CD8-positive, alpha-beta memory T cell (primary cell): ENCODE data around the gene ANO2. TPM values are rescaled to one million over a fixed set of nuclear protein-coding genes. Genes with fewer than 3 reads are reported as not detected.

Experiments
- CTCF ChIA-PET: fragments of 350-600 bp; sonication (Branson Sonifier 250); formaldehyde crosslinking; loops from one replicate; lab custom pipeline; 2021; ENCODE audit warnings: antibody characterized with exemption; lab: Charles Lee
- POLR2A ChIA-PET: fragments of 350-600 bp; sonication (Branson Sonifier 250); formaldehyde crosslinking; loops from one replicate; lab custom pipeline; 2021; ENCODE audit warnings: antibody characterized with exemption; lab: Charles Lee
- DNase-seq, 5 donors: peaks; one replicate each; pipeline versions ENCODE4 v3.0.0 to v3.0.0-alpha.2; 2020 to 2022; ENCODE audit warnings: mixed read lengths in 1 of 5
- H3K27ac ChIP-seq: one replicate; pipeline ENCODE4 v1.7.0; 2013; ENCODE audit warnings: low read depth, mild to moderate bottlenecking, low read length, moderate library complexity
- H3K27me3 ChIP-seq: 2 replicates; pipeline ENCODE4 v1.7.0; 2013; ENCODE audit warnings: low read length, mild to moderate bottlenecking; ENCODE audit not compliant: insufficient read depth, poor library complexity, severe bottlenecking
- H3K36me3 ChIP-seq: 2 replicates; pipeline ENCODE4 v1.7.0; 2013; ENCODE audit warnings: mild to moderate bottlenecking, low read length, moderate library complexity; ENCODE audit not compliant: insufficient read depth
- H3K4me1 ChIP-seq: 2 replicates; pipeline ENCODE4 v1.7.0; 2013; ENCODE audit warnings: mild to moderate bottlenecking, low read length, moderate library complexity; ENCODE audit not compliant: insufficient read depth
- H3K4me3 ChIP-seq: 2 replicates; pipeline ENCODE4 v1.7.0; 2013; ENCODE audit warnings: mild to moderate bottlenecking, low read length
- H3K9me3 ChIP-seq: 2 replicates; pipeline ENCODE4 v1.7.0; 2013; ENCODE audit warnings: mild to moderate bottlenecking, low read length
- H3K27ac Mint-ChIP-seq, 8 donors: one replicate each; pipeline ENCODE4 v1.8.0; 2020 to 2021; ENCODE audit warnings: mixed read lengths in 8 of 8, mild to moderate bottlenecking in 6 of 8, inconsistent platforms in 3 of 8, moderate library complexity in 3 of 8
- H3K27me3 Mint-ChIP-seq, 2 donors: one replicate each; pipeline ENCODE4 v1.8.0; 2020 to 2021; ENCODE audit warnings: mixed read lengths in 2 of 2, mild to moderate bottlenecking in 1 of 2, moderate library complexity in 1 of 2
- H3K36me3 Mint-ChIP-seq, 3 donors: one replicate each; pipeline ENCODE4 v1.8.0; 2020 to 2021; ENCODE audit warnings: mixed read lengths in 3 of 3, inconsistent platforms in 1 of 3, mild to moderate bottlenecking in 1 of 3
- H3K4me1 Mint-ChIP-seq, 3 donors: one replicate each; pipeline ENCODE4 v1.8.0; 2020 to 2021; ENCODE audit warnings: mixed read lengths in 3 of 3, inconsistent platforms in 1 of 3, mild to moderate bottlenecking in 1 of 3
- H3K4me3 Mint-ChIP-seq, 7 donors: one replicate each; pipeline ENCODE4 v1.8.0; 2020 to 2021; ENCODE audit warnings: mixed read lengths in 7 of 7, mild to moderate bottlenecking in 6 of 7, moderate library complexity in 4 of 7, inconsistent platforms in 2 of 7
- H3K9me3 Mint-ChIP-seq, 5 donors: one replicate each; pipeline ENCODE4 v1.8.0; 2020 to 2022; ENCODE audit warnings: mixed read lengths in 5 of 5, mild to moderate bottlenecking in 3 of 5, moderate library complexity in 2 of 5, inconsistent platforms in 1 of 5
- polyA plus RNA-seq: library from polyadenylated mRNA; unstranded; fragments of 300-500 nt; fragmentation: Illumina TruSeq; gene quantifications from one replicate; pipeline ENCODE4 v1.2.3, GENCODE V29; 2021
- total RNA-seq, 2 experiments: library from RNA; stranded (reverse); gene quantifications; one replicate each; pipeline ENCODE4 v1.2.3, GENCODE V29; 2021

ANO2 gene
- total and polyA plus RNA-seq, 3 experiments from 2014 or later, result not detected

GRCh38 chr12:5730962-5731361, 214.1 kb downstream of the ANO2 start:
- no peaks in the 10 kb centered on the region for H3K4me1 Mint-ChIP-seq
- CTCF ChIA-PET, result no interaction called here

DNA sequence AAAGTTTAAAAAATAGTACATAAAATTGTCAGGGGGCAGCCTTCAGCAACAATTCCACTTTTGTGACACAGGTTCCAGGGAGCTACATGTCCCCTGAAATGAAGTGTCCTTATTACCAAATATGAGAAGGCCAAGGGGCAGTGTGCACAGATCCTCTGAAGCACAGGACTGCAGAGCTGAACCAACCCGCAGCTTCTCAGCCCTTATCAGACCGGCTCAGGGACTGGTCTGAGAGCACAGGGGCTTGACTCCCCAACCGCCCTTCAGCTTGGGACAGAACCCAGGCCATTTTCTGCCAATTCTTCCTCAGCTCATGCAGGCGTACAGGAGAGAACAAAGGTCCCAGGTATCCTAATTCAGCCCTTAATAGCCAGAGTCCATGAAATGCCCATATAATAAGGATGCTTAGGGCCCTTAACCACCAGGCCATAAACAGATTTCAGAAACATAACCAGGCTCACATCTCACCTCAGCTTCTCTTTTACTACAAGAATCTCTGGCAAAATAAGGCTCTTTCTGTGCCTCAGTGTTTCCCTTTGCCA, 221.3 kb downstream of the ANO2 start:
- no peaks in the 10 kb centered on the region for H3K36me3 ChIP-seq
- no peak for DNase-seq
- H3K27me3 Mint-ChIP-seq, result peaks cover 3 to 37% of the 10 kb centered on the region in 2 donors

More at GRCh38 chr12:5730962-5731361, 214.1 kb downstream of the ANO2 start:
- no peak overlapping the region for H3K27ac Mint-ChIP-seq
- no peaks in the 10 kb centered on the region for H3K9me3 Mint-ChIP-seq
- POLR2A ChIA-PET, result no interaction called here
- no peaks in the 10 kb centered on the region for H3K27me3 ChIP-seq
- peaks cover 3 to 10% of the 10 kb centered on the region in 2 donors for H3K27me3 Mint-ChIP-seq
- H3K36me3 ChIP-seq, result no peaks in the 10 kb centered on the region
- H3K36me3 Mint-ChIP-seq, result no peaks in the 10 kb centered on the region
- no peak for DNase-seq
- H3K4me3 ChIP-seq, result no peak overlapping the region
- no peaks in the 10 kb centered on the region for H3K9me3 ChIP-seq
- H3K4me1 ChIP-seq, result no peaks in the 10 kb centered on the region
- no peak overlapping the region for H3K4me3 Mint-ChIP-seq
- H3K27ac ChIP-seq, result no peak overlapping the region

GRCh38 chr12:5723071-5723470, 222.0 kb downstream of the ANO2 start:
- ChIA-PET CTCF (no interaction called here), POLR2A (no interaction called here)
- H3K27ac ChIP-seq, result no peak overlapping the region
- H3K36me3 ChIP-seq, result no peaks in the 10 kb centered on the region
- Mint-ChIP-seq H3K27ac (no peak overlapping the region), H3K27me3 (peaks cover 3 to 39% of the 10 kb centered on the region in 2 donors), H3K4me3 (no peak overlapping the region), H3K4me1 (no peaks in the 10 kb centered on the region), H3K36me3 (no peaks in the 10 kb centered on the region), H3K9me3 (no peaks in the 10 kb centered on the region)
- H3K9me3 ChIP-seq, result no peaks in the 10 kb centered on the region
- no peak overlapping the region for H3K4me3 ChIP-seq
- H3K4me1 ChIP-seq, result no peaks in the 10 kb centered on the region
- DNase-seq, result no peak
- H3K27me3 ChIP-seq, result no peaks in the 10 kb centered on the region

More for the DNA sequence above, 221.3 kb downstream of the ANO2 start:
- no peaks in the 10 kb centered on the region for H3K27me3 ChIP-seq
- POLR2A ChIA-PET, result no interaction called here
- CTCF ChIA-PET, result no interaction called here
- H3K27ac Mint-ChIP-seq, result no peak overlapping the region
- no peaks in the 10 kb centered on the region for H3K9me3 ChIP-seq
- no peaks in the 10 kb centered on the region for H3K36me3 Mint-ChIP-seq
- H3K4me1 ChIP-seq, result no peaks in the 10 kb centered on the region
- H3K4me3 Mint-ChIP-seq, result no peak overlapping the region
- no peaks in the 10 kb centered on the region for H3K9me3 Mint-ChIP-seq
- no peaks in the 10 kb centered on the region for H3K4me1 Mint-ChIP-seq
- no peak overlapping the region for H3K27ac ChIP-seq
- no peak overlapping the region for H3K4me3 ChIP-seq

- Histone ChIP-seq H3K9me3 (no peaks in the 10 kb centered on the region), H3K4me1 (no peaks in the 10 kb centered on the region), H3K4me3 (no peak overlapping the region), H3K36me3 (no peaks in the 10 kb centered on the region), H3K27ac (no peak overlapping the region), H3K27me3 (no peaks in the 10 kb centered on the region)
- H3K9me3 Mint-ChIP-seq, result no peaks in the 10 kb centered on the region
- no peak overlapping the region for H3K4me3 Mint-ChIP-seq
- no peak for DNase-seq
- peaks cover 0 to 27% of the 10 kb centered on the region in 2 donors for H3K27me3 Mint-ChIP-seq
- ChIA-PET POLR2A (no interaction called here), CTCF (no interaction called here)
- H3K36me3 Mint-ChIP-seq, result no peaks in the 10 kb centered on the region
- no peak overlapping the region for H3K27ac Mint-ChIP-seq
- H3K4me1 Mint-ChIP-seq, result no peaks in the 10 kb centered on the region
Measured at GRCh38 chr12:5720381-5721005, 224.6 kb downstream of the ANO2 start.

- CTCF ChIA-PET, result no interaction called here
- H3K4me1 Mint-ChIP-seq, result no peaks in the 10 kb centered on the region
- H3K27ac Mint-ChIP-seq, result no peak overlapping the region
- no peak overlapping the region for H3K4me3 Mint-ChIP-seq
- H3K36me3 Mint-ChIP-seq, result no peaks in the 10 kb centered on the region
- Histone ChIP-seq H3K27me3 (no peaks in the 10 kb centered on the region), H3K9me3 (no peaks in the 10 kb centered on the region), H3K4me3 (no peak overlapping the region), H3K4me1 (no peaks in the 10 kb centered on the region), H3K36me3 (no peaks in the 10 kb centered on the region), H3K27ac (no peak overlapping the region)
- peaks cover 0 to 18% of the 10 kb centered on the region in 2 donors for H3K27me3 Mint-ChIP-seq
- no peak for DNase-seq
- H3K9me3 Mint-ChIP-seq, result no peaks in the 10 kb centered on the region
- POLR2A ChIA-PET, result no interaction called here
Measured at GRCh38 chr12:5718680-5719079, 226.4 kb downstream of the ANO2 start.

DNA sequence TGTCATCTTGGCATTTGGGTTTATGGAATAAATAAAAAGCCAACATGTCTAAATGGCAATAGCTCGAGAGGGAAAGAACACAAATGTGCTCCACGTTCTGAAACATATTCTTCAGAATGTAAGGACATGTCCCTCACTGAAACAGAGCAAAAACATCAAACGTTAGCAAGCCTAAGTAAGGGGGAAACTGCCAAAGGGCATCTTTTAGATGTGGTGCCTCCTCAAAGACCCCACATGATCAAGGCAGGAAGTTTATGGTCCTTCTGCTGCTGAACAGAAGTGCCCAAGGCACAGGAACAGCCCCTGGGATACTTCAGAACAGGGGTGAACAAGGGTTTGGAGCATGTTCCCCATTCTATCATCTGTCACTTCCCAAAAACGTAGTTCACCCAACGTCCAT, 227.0 kb downstream of the ANO2 start:
- Mint-ChIP-seq H3K27me3 (peaks cover 0 to 15% of the 10 kb centered on the region in 2 donors), H3K9me3 (no peaks in the 10 kb centered on the region), H3K4me1 (no peaks in the 10 kb centered on the region), H3K4me3 (no peak overlapping the region), H3K27ac (no peak overlapping the region), H3K36me3 (no peaks in the 10 kb centered on the region)
- ChIA-PET CTCF (no interaction called here), POLR2A (no interaction called here)
- H3K27ac ChIP-seq, result no peak overlapping the region
- no peaks in the 10 kb centered on the region for H3K27me3 ChIP-seq
- H3K36me3 ChIP-seq, result no peaks in the 10 kb centered on the region
- no peak for DNase-seq
- H3K9me3 ChIP-seq, result no peaks in the 10 kb centered on the region
- no peaks in the 10 kb centered on the region for H3K4me1 ChIP-seq
- no peak overlapping the region for H3K4me3 ChIP-seq

- Histone ChIP-seq H3K9me3 (no peaks in the 10 kb centered on the region), H3K4me3 (no peak overlapping the region), H3K36me3 (no peaks in the 10 kb centered on the region), H3K27me3 (no peaks in the 10 kb centered on the region), H3K27ac (no peak overlapping the region), H3K4me1 (no peaks in the 10 kb centered on the region)
- Mint-ChIP-seq H3K36me3 (no peaks in the 10 kb centered on the region), H3K27me3 (peaks cover 4 to 8% of the 10 kb centered on the region in 2 donors), H3K27ac (no peak overlapping the region), H3K9me3 (no peaks in the 10 kb centered on the region), H3K4me3 (no peak overlapping the region), H3K4me1 (no peaks in the 10 kb centered on the region)
- POLR2A ChIA-PET, result no interaction called here
- CTCF ChIA-PET, result no interaction called here
- DNase-seq, result no peak
Measured at GRCh38 chr12:5716976-5717375, 228.1 kb downstream of the ANO2 start.

DNA sequence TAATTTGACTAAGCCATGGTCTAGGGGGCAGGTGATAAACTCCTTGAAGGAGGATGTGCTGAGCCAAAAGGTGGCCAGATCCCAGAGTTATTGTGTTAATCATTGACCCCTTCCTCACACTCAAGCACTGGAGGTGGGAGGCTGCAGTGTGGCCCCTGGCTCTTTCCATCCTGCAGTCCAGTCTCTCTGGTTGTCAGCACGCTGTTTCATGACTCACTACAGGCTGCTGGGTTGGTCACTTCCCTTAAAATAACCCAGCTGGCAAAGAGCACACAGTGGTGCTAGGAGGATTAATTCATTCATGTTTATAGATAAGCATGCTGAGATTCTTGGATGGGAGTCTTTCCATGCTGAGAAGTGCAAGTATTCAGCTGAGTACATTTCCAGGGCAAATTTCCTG, 228.9 kb downstream of the ANO2 start:
- peaks cover 0 to 1% (median 0%) of the 10 kb centered on the region in 5 donors for H3K9me3 Mint-ChIP-seq
- H3K27me3 Mint-ChIP-seq, result peaks cover 4 to 8% of the 10 kb centered on the region in 2 donors
- no peak overlapping the region for H3K27ac Mint-ChIP-seq
- Histone ChIP-seq H3K9me3 (no peaks in the 10 kb centered on the region), H3K27me3 (no peaks in the 10 kb centered on the region), H3K4me1 (no peaks in the 10 kb centered on the region), H3K4me3 (no peak overlapping the region), H3K36me3 (no peaks in the 10 kb centered on the region), H3K27ac (no peak overlapping the region)
- no peak overlapping the region for H3K4me3 Mint-ChIP-seq
- H3K36me3 Mint-ChIP-seq, result no peaks in the 10 kb centered on the region
- no peaks in the 10 kb centered on the region for H3K4me1 Mint-ChIP-seq
- no peak for DNase-seq
- CTCF ChIA-PET, result no interaction called here
- POLR2A ChIA-PET, result no interaction called here
